ENCODE results near the gene KRT26.

DNA sequence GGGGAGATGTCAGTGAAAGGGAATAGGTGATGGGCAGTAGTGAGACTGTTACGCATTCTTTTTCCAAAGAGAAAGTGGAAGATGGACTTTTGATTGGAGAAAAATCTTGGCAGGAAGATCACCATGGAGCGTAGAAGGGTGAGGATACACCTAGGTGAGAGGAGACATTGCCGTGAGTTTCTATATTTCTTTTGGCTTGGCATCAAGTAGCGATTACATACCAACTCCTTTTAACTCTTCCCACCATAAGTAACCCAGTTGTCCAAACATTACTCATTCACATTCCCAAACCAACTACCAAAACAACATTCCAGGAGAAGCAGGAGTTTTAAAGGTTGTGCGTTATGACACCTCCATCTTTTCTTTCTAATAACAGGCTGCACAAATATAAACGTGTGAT, 38.5 kb upstream of the KRT26 start:
- TF ChIP-seq TAF1 (IDR thresholded peaks at IDR 0.05; ENCODE audit: borderline replicate concordance, low read depth, low read length) (no peak), POLR2A (IDR thresholded peaks at IDR 0.05; ENCODE audit: low read depth, low read length) (no peak)
